ENCODE results near the gene KLHDC8B.

Gene KLHDC8B

GRCh38 chr3:49171119-49171774 lies at the start of gene KLHDC8B:
Gene KLHDC8B (plus strand): TSS chr3:49171598. CDS start chr3:49172770, 1,172 bp downstream.
- peak; percentile 76 to 79 for DNase-seq (ENCODE audit: low read depth in 2 of 2)

GRCh38 chr3:49122022-49122421 lies 49.4 kb upstream of the KLHDC8B start:
- no peak for DNase-seq (ENCODE audit: low read depth in 2 of 2)

- no peak for DNase-seq (ENCODE audit: low read depth in 2 of 2)
Measured at GRCh38 chr3:49122451-49122850, 48.9 kb upstream of the KLHDC8B start.

- no peak for DNase-seq (ENCODE audit: low read depth in 2 of 2)
Measured at GRCh38 chr3:49122886-49123545, 48.4 kb upstream of the KLHDC8B start.

- no peak for DNase-seq (ENCODE audit: low read depth in 2 of 2)
Measured at GRCh38 chr3:49123687-49124086, 47.7 kb upstream of the KLHDC8B start.

GRCh38 chr3:49124203-49124602 lies 47.2 kb upstream of the KLHDC8B start:
- no peak for DNase-seq (ENCODE audit: low read depth in 2 of 2)

GRCh38 chr3:49124991-49125670 lies 46.3 kb upstream of the KLHDC8B start:
- DNase-seq (ENCODE audit: low read depth in 2 of 2): no peak

GRCh38 chr3:49131040-49131439 lies 40.4 kb upstream of the KLHDC8B start:
- no peak for DNase-seq (ENCODE audit: low read depth in 2 of 2)

- no peak for DNase-seq (ENCODE audit: low read depth in 2 of 2)
Measured at GRCh38 chr3:49131576-49131975, 39.8 kb upstream of the KLHDC8B start.

GRCh38 chr3:49132073-49132436 lies 39.3 kb upstream of the KLHDC8B start:
- no peak for DNase-seq (ENCODE audit: low read depth in 2 of 2)

- DNase-seq (ENCODE audit: low read depth in 2 of 2): no peak
Measured at GRCh38 chr3:49132437-49133225, 38.8 kb upstream of the KLHDC8B start, which contains the start of gene LAMB2. Gene LAMB2 (minus strand): TSS chr3:49133050. CDS start chr3:49132867, 183 bp downstream.

GRCh38 chr3:49133226-49133951 lies 38.0 kb upstream of the KLHDC8B start:
- DNase-seq (ENCODE audit: low read depth in 2 of 2): no peak

GRCh38 chr3:49134471-49135265 lies 36.7 kb upstream of the KLHDC8B start:
- DNase-seq (ENCODE audit: low read depth in 2 of 2): no peak

- DNase-seq (ENCODE audit: low read depth in 2 of 2): no peak
Measured at GRCh38 chr3:49135499-49135898, 35.9 kb upstream of the KLHDC8B start.

- no peak for DNase-seq (ENCODE audit: low read depth in 2 of 2)
Measured at GRCh38 chr3:49140080-49140479, 31.3 kb upstream of the KLHDC8B start.

GRCh38 chr3:49148159-49148558 lies 23.2 kb upstream of the KLHDC8B start:
- no peak for DNase-seq (ENCODE audit: low read depth in 2 of 2)

GRCh38 chr3:49151610-49152009 lies 19.8 kb upstream of the KLHDC8B start:
- no peak for DNase-seq (ENCODE audit: low read depth in 2 of 2)

GRCh38 chr3:49153349-49153912 lies 18.0 kb upstream of the KLHDC8B start:
- no peak for DNase-seq (ENCODE audit: low read depth in 2 of 2)

GRCh38 chr3:49157289-49157688 lies 14.1 kb upstream of the KLHDC8B start:
- no peak for DNase-seq (ENCODE audit: low read depth in 2 of 2)

GRCh38 chr3:49158103-49158709 lies 13.2 kb upstream of the KLHDC8B start:
- DNase-seq (ENCODE audit: low read depth in 2 of 2): peak in 1 of 2 donors; percentile 31
